Endothelial cell of umbilical vein (primary cell): ENCODE results near the gene RPL15. TPM values are rescaled to one million over a fixed set of nuclear protein-coding genes. Genes with fewer than 3 reads are reported as not detected.

ENCODE experiments used
- BruUV-seq: library from RNA; stranded (reverse); fragments of 400-500 nt; replicated peaks from 2 replicates; lab custom pipeline; 2021; lab: Mats Ljungman, UMichigan
- CTCF ChIA-PET: fragments of 300-600, 350-600 bp; sonication (Branson Sonifier 250); formaldehyde crosslinking; loops from one replicate; lab custom pipeline; 2021; ENCODE audit warnings: antibody characterized with exemption, inconsistent platforms; lab: Charles Lee
- POLR2A ChIA-PET: fragments of 300-600, 350-600 bp; sonication (Branson Sonifier 250); formaldehyde crosslinking; loops from one replicate; lab custom pipeline; 2021; ENCODE audit warnings: antibody characterized with exemption, inconsistent platforms; lab: Charles Lee
- DNase-seq: peaks from one replicate; pipeline ENCODE4 v3.0.0-alpha.2; 2011; ENCODE audit warnings: low read depth, low spot score
- FAIRE-seq: peaks from 2 replicates; lab custom pipeline; 2011; peaks lifted over from hg19 to GRCh38; lab: Jason Lieb, UNC
- H2AFZ ChIP-seq: 2 replicates; pipeline ENCODE4 v1.6.0; 2012; ENCODE audit warnings: low read depth, low read length, control low read depth, inconsistent platforms
- H3K27ac ChIP-seq: 2 replicates; pipeline ENCODE4 v1.5.1; 2011; ENCODE audit warnings: low read depth, mild to moderate bottlenecking, control low read depth, low read length, moderate library complexity; ENCODE audit not compliant: insufficient read depth
- H3K27me3 ChIP-seq, 2 experiments: 2 replicates each; pipeline versions ENCODE4 v1.6.0 to v1.6.1; 2011; ENCODE audit warnings: low read length in 2 of 2, mixed read lengths in 1 of 2; ENCODE audit not compliant: control insufficient read depth in 2 of 2, insufficient read depth in 2 of 2
- H3K36me3 ChIP-seq, 2 experiments: 2 replicates in 1 of 2; 3 replicates in 1 of 2; pipeline ENCODE4 v1.5.1; 2011; ENCODE audit warnings: low read length in 2 of 2, mild to moderate bottlenecking in 1 of 2, moderate library complexity in 1 of 2; ENCODE audit not compliant: control insufficient read depth in 2 of 2, insufficient read depth in 2 of 2; ENCODE audit errors: extremely low read depth in 1 of 2
- H3K4me1 ChIP-seq: 3 replicates; pipeline ENCODE4 v1.5.1; 2011; ENCODE audit warnings: mild to moderate bottlenecking, low read length; ENCODE audit not compliant: control insufficient read depth, insufficient read depth; ENCODE audit errors: extremely low read depth
- H3K4me2 ChIP-seq: 2 replicates; pipeline ENCODE4 v1.6.1; 2011; ENCODE audit warnings: low read length, control low read depth, mixed read lengths; ENCODE audit not compliant: insufficient read depth
- H3K4me3 ChIP-seq, 3 experiments: fragments of 200-600 bp in 1 of 3; sonication (generic), shearing (Covaris generic) in 1 of 3; replicated peaks in 1 of 3; 2 replicates each; pipeline ENCODE4 v1.5.1; 2011 to 2016; ENCODE audit warnings: control low read depth in 3 of 3, low read length in 3 of 3, mild to moderate bottlenecking in 2 of 3, inconsistent platforms in 1 of 3, low read depth in 1 of 3, moderate library complexity in 1 of 3; ENCODE audit not compliant: insufficient read depth in 1 of 3
- H3K79me2 ChIP-seq: 2 replicates; pipeline ENCODE4 v1.6.0; 2012; ENCODE audit warnings: low read length, inconsistent platforms; ENCODE audit not compliant: control insufficient read depth, insufficient read depth
- H3K9ac ChIP-seq: replicated peaks from 2 replicates; pipeline ENCODE3; 2011; ENCODE audit warnings: low read length, control low read depth; ENCODE audit not compliant: insufficient read depth; ENCODE audit errors: extremely low read depth
- H3K9me1 ChIP-seq: replicated peaks from 3 replicates; pipeline ENCODE4 v1.6.0; 2011; ENCODE audit warnings: mild to moderate bottlenecking, low read length; ENCODE audit not compliant: control insufficient read depth, insufficient read depth; ENCODE audit errors: extremely low read depth
- H3K9me3 ChIP-seq: replicated peaks from 2 replicates; pipeline ENCODE4 v1.5.1; 2012; ENCODE audit warnings: low read length, inconsistent platforms; ENCODE audit not compliant: control insufficient read depth, insufficient read depth
- H4K20me1 ChIP-seq: replicated peaks from 2 replicates; pipeline ENCODE3; 2011; ENCODE audit warnings: mild to moderate bottlenecking, low read length; ENCODE audit not compliant: control insufficient read depth, insufficient read depth; ENCODE audit errors: extremely low read depth
- EZH2 ChIP-seq: IDR thresholded peaks from 2 replicates; pipeline ENCODE4 v1.6.1; 2012; ENCODE audit warnings: borderline replicate concordance, low read depth, mild to moderate bottlenecking, moderate library complexity, low read length, inconsistent platforms; ENCODE audit not compliant: severe bottlenecking
- FOS ChIP-seq: IDR thresholded peaks from 2 replicates; pipeline ENCODE4 v1.6.1; 2011; ENCODE audit warnings: mild to moderate bottlenecking, low read length, moderate library complexity, borderline replicate concordance; ENCODE audit not compliant: insufficient read depth
- GATA2 ChIP-seq: IDR thresholded peaks from 2 replicates; pipeline ENCODE4 v1.7.0; 2011; ENCODE audit warnings: low read depth, mild to moderate bottlenecking, moderate library complexity, mixed read lengths, low read length; ENCODE audit not compliant: insufficient read length, insufficient read depth
- JUN ChIP-seq: IDR thresholded peaks from 2 replicates; pipeline ENCODE4 v1.6.1; 2011; ENCODE audit warnings: borderline replicate concordance, low read depth; ENCODE audit not compliant: insufficient read length, insufficient read depth
- MYC ChIP-seq: IDR thresholded peaks from one replicate; pipeline ENCODE4 v1.6.1; 2011; ENCODE audit warnings: mild to moderate bottlenecking, low read depth, low read length
- POLR2A ChIP-seq: IDR thresholded peaks from 2 replicates; pipeline ENCODE4 v1.6.1; 2012; ENCODE audit warnings: low read depth, mild to moderate bottlenecking, control low read depth, low read length
- POLR2AphosphoS5 ChIP-seq: IDR thresholded peaks from 2 replicates; pipeline ENCODE4 v1.6.1; 2012; ENCODE audit warnings: low read depth, mild to moderate bottlenecking, control low read depth, low read length, moderate library complexity; ENCODE audit not compliant: insufficient read depth
- dilution Hi-C: fragments of 300-500 bp; cut with MboI; formaldehyde crosslinking; loops from one replicate; pipeline ENCODE4 v1.15.0; 2019; ENCODE audit warnings: low sequenced_read_pairs; ENCODE audit not compliant: extremely low pct_ligation_motif_present
- intact Hi-C: fragments of 100-400 bp; cut with micrococcal nuclease; formaldehyde crosslinking; loops from one replicate; pipeline ENCODE4 v1.10.0; 2022
- polyA plus RNA-seq, 4 experiments: library from polyadenylated mRNA; depleted of rRNA in 3 of 4; stranded (reverse) in 3 of 4; unstranded in 1 of 4; fragments of >200 nt; gene quantifications; 2 replicates each; pipeline versions ENCODE4 v1.2.1 to v1.2.3, GENCODE V29; 2011 to 2012; ENCODE audit warnings: missing spikeins in 1 of 4
- total RNA-seq: library from RNA; stranded (reverse); gene quantifications from 2 replicates; pipeline ENCODE4 v1.2.3, GENCODE V29; 2021
- TF ChIP-seq, protein P1 (sequence below), 2 donors: IDR thresholded peaks; 1 replicate in 1 of 2; 2 replicates in 1 of 2; pipeline ENCODE4 v1.5.1; 2011; ENCODE audit warnings: low read length in 2 of 2, mild to moderate bottlenecking in 2 of 2, moderate library complexity in 2 of 2, control low read depth in 1 of 2, inconsistent platforms in 1 of 2, low read depth in 1 of 2; ENCODE audit not compliant: insufficient read depth in 1 of 2; ENCODE audit errors: extremely low read depth in 1 of 2
- TF ChIP-seq, protein P2 (sequence below): IDR thresholded peaks from 2 replicates; pipeline ENCODE4 v1.6.1; 2011; ENCODE audit not compliant: insufficient read depth, insufficient read length

RPL15 gene
- total and polyA plus RNA-seq, 2 donors (not counting 3 experiments of a cell fraction or from before 2014, with no cell fraction given): 1,901 to 5,777 TPM

DNA sequence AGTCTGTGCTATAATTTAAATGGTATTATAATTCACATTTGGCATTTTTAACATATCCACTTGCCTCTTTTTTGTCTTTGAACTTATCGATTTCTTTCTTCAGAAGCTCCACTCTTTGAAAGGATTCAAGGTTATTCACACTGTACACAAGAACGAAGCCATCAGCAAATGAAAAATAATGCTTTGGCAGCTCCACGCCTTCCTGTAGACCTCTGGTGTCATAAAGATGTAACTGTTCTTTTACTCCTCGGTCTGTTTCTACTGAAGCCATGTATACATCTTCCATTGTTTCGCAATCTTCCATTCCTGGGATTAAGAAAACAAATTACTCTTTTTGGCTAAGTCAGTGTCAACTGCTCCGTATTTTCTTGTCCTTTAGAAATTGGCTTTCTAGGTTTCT lies 16.2 kb upstream of the RPL15 start:
- TF ChIP-seq, protein P1, sequence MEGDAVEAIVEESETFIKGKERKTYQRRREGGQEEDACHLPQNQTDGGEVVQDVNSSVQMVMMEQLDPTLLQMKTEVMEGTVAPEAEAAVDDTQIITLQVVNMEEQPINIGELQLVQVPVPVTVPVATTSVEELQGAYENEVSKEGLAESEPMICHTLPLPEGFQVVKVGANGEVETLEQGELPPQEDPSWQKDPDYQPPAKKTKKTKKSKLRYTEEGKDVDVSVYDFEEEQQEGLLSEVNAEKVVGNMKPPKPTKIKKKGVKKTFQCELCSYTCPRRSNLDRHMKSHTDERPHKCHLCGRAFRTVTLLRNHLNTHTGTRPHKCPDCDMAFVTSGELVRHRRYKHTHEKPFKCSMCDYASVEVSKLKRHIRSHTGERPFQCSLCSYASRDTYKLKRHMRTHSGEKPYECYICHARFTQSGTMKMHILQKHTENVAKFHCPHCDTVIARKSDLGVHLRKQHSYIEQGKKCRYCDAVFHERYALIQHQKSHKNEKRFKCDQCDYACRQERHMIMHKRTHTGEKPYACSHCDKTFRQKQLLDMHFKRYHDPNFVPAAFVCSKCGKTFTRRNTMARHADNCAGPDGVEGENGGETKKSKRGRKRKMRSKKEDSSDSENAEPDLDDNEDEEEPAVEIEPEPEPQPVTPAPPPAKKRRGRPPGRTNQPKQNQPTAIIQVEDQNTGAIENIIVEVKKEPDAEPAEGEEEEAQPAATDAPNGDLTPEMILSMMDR (IDR thresholded peaks at IDR 0.05; ENCODE audit: extremely low read depth in 1 of 2, insufficient read depth in 1 of 2, low read depth in 1 of 2, low read length in 2 of 2): no peak
- TF ChIP-seq GATA2 (no peak), JUN (no peak), POLR2AphosphoS5 (no peak), FOS (no peak), POLR2A (no peak), MYC (no peak), EZH2 (no peak)
- TF ChIP-seq, protein P2, sequence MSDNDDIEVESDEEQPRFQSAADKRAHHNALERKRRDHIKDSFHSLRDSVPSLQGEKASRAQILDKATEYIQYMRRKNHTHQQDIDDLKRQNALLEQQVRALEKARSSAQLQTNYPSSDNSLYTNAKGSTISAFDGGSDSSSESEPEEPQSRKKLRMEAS: no peak
- no peaks in the 10 kb centered on the region for H3K4me1 ChIP-seq
- no peaks in the 10 kb centered on the region for H4K20me1 ChIP-seq
- no peak overlapping the region for H3K4me2 ChIP-seq
- no TSS peak for BruUV-seq
- intact Hi-C loops (no loop called here), dilution Hi-C loops (no loop called here)
- no peak overlapping the region for H3K9ac ChIP-seq
- POLR2A ChIA-PET: no interaction called here
- FAIRE-seq (no peak), DNase-seq (no peak)
- no peak overlapping the region for H2AFZ ChIP-seq
- no peak overlapping the region for H3K4me3 ChIP-seq
- H3K9me3 ChIP-seq: no peaks in the 10 kb centered on the region
- no peaks in the 10 kb centered on the region for H3K9me1 ChIP-seq
- peaks cover 0 to 2% of the 10 kb centered on the region in 2 experiments for H3K36me3 ChIP-seq
- H3K79me2 ChIP-seq: no peaks in the 10 kb centered on the region
- CTCF ChIA-PET: interaction anchor here (0.9 kb wide), 1 partner anchor 67 kb away, joined by 6 read pairs; no protein-coding TSS in a partner anchor
- no peaks in the 10 kb centered on the region for H3K27me3 ChIP-seq
- no peak overlapping the region for H3K27ac ChIP-seq
